AG10803 (cell line): ENCODE measurements around the gene GMEB2.

Experiments
- DNase-seq: peaks from one replicate; pipeline ENCODE4 v3.0.0; 2010; ENCODE audit warnings: low read depth
- H3K4me3 ChIP-seq: 2 replicates; pipeline ENCODE4 v1.5.1; 2011; ENCODE audit warnings: mild to moderate bottlenecking, low read length, control low read depth
- TF ChIP-seq, protein P1 (sequence below): conservative IDR thresholded peaks from 2 replicates; pipeline ENCODE4 v1.5.1; 2011; ENCODE audit warnings: mild to moderate bottlenecking, low read length, control low read depth, inconsistent platforms

Gene GMEB2

DNA sequence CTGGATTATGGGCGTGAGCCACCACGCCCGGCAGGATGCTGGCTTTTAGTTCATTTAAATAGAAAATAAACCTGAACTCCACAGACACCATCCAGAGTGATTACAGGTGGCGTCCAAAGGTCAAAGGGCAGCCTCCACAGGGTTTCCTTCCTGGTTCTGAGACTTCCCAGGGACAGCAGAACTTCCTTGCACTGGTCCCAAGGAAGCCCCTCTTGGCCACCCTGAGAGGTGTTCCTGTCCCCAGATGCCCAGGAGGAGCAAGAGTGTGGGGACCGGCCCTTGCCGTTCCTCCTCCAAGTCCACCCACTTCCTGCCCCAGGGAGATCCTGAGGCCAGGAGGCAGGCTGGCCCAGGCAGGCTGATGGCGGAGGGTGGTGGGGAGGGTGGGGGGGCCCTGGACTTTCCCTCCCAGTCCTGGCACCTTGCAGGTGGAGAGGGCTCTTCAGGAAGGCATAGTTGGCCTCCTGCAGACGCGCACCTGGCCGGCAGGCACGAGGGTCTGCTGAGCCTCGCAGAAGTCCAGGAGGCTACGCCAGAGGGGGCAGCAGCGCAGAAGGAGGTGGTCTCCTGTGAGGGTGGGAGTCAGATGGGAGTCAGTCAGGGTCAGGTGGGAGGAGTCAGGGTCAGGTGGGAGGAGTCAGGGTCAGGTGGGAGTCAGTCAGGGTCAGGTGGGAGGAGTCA lies 68.0 kb downstream of the GMEB2 start:
- TF ChIP-seq, protein P1, sequence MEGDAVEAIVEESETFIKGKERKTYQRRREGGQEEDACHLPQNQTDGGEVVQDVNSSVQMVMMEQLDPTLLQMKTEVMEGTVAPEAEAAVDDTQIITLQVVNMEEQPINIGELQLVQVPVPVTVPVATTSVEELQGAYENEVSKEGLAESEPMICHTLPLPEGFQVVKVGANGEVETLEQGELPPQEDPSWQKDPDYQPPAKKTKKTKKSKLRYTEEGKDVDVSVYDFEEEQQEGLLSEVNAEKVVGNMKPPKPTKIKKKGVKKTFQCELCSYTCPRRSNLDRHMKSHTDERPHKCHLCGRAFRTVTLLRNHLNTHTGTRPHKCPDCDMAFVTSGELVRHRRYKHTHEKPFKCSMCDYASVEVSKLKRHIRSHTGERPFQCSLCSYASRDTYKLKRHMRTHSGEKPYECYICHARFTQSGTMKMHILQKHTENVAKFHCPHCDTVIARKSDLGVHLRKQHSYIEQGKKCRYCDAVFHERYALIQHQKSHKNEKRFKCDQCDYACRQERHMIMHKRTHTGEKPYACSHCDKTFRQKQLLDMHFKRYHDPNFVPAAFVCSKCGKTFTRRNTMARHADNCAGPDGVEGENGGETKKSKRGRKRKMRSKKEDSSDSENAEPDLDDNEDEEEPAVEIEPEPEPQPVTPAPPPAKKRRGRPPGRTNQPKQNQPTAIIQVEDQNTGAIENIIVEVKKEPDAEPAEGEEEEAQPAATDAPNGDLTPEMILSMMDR: no peak
- H3K4me3 ChIP-seq: no peak overlapping the region
- no peak for DNase-seq

- TF ChIP-seq, protein P1: no peak
- H3K4me3 ChIP-seq: no peak overlapping the region
- no peak for DNase-seq
Observed at GRCh38 chr20:63557481-63557891, 69.4 kb downstream of the GMEB2 start.

GRCh38 chr20:63556873-63557478 lies 69.9 kb downstream of the GMEB2 start:
- no peak for DNase-seq
- no peak overlapping the region for H3K4me3 ChIP-seq
- TF ChIP-seq, protein P1: no peak

GRCh38 chr20:63555661-63556381 lies 71.1 kb downstream of the GMEB2 start:
- no peak overlapping the region for H3K4me3 ChIP-seq
- DNase-seq: no peak
- TF ChIP-seq, protein P1: no peak

DNA sequence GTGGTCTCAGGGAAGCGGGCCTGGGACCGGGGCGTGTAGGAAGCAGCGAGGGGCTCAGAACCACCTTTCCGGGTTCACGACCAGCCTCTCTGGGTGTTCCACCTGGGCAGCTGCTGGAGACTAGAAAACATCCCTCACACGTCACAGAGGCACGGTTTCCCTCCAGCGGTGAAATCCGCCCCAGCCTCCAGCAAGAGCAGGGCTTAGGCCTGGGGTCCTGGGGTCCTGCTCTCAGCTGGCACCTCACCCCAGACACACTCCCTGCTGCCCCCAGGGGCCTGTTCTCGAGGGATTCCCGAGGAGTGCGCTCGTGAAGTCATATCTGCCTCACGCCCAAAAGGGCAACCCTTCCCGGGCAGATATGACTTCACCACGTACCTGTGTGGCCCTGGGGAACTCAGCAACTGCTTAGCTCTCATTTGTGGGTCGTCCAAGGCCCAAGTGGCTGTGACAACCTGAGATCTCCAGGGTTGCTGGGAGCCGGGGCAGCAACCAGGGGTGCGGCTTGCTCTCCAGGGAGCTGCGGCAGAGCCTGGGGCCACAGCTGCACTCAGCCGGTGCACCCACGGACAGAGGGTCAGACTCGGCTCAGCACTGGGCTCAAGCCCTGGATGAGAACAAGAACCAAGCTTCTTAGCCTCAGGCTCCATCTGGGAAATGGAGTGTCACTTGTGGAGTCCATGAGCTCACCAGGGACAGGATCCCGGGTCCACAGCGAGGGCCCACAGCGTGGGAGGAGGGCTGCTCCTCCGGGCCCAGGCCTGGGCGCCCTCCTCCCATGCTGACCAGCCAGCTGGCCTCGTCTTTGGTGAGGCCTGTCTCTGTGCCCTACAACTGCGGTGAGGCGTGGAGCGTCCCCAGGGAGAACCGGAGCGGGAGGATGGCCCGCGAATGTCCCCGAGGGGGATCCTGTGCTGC lies 72.3 kb downstream of the GMEB2 start:
- peak overlapping the region; percentile 66 for H3K4me3 ChIP-seq
- no peak for DNase-seq
- TF ChIP-seq, protein P1: no peak

DNA sequence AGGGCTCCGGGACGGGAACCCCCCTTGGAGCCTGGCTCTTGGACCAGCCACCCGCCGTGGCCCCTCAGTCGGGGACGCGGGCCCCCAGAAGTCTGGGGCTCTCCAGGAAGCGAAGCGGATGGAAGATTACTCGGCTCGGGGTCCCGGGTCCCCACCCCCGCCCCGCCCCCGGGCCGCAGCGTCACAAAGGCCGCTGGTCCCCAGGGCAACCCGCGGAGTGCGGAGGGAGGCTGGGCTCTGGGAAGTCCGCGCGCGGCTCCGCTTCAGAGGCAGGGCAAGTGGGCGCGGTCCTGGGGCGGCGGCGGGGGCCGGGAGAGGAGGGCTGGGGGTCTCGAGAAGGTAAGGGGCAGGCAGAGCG lies 73.0 kb downstream of the GMEB2 start, which contains the start of gene FNDC11:
Gene FNDC11, plus strand, starts transcription at position 227 of the 358 bp plus-strand sequence. CDS start 1,505 bp downstream, outside the sequence.
- peak within 1 kb of the TSS; percentile 66 for H3K4me3 ChIP-seq
- peak; percentile 10 for DNase-seq
- TF ChIP-seq, protein P1: no peak
